Activated CD4-positive, CD25-positive, alpha-beta regulatory T cell treated with anti-CD3 and anti-CD28 coated beads, Interleukin-2, amount 50 U/mL, for 24 hours (primary cell): ENCODE measurements around the gene S100G.

ENCODE experiments used
- ATAC-seq, 2 donors: fragments of 150-1000 bp; cut with Tn5 transposase; one replicate each; pipeline ENCODE4 v1.10.0; 2021; ENCODE audit warnings: mild to moderate bottlenecking in 1 of 2, moderate library complexity in 1 of 2

S100G gene

DNA sequence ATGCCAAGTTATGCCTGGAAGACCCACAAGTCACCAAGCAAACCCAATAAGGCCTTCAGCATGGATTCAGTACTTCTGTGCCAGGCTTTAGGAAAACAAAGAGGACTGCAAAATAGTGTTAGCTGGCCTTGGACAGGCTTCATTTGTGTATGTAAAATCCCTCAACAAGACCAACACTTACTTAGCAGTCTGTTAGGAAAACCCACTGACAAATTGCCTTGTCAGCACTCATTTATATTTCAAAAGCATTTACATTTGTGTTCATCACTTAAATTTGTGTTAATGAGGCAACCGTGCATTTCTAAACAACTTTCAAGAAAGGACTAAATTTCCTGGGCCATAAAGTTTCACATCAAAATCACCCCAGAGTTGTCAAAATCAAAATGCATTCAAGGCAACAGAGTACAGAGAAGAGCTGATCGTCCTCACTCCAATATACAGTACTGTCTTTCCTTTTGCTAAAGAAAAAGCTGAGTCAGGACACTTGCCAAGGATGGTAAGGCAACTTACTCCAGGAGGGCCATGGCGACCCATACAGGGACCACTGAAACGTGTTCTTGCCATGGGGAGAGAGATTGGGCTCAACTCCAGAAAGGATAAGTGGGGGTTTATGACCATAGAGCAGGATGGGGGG is 1.6 kb downstream of the S100G start:
- no peak for ATAC-seq

GRCh38 chrX:16653424-16653823 is 3.5 kb downstream of the S100G start:
- no peak for ATAC-seq

DNA sequence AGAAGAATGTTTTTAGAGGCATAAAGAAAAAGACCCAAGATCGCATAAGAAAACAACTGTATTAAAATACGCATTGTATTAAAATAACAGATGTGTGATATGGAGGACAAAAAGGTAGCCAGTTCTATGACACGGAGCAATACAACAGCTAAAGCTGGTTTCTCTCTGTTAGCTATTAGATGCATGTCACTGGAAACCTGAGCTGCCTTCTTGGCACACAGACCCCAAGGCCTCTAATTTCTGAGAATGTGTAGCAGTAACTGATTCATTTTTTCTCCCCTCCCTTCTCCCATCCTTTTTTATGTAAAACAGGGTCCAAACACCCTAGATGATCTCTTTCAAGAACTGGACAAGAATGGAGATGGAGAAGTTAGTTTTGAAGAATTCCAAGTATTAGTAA is 4.1 kb downstream of the S100G start:
- ATAC-seq, result no peak

DNA sequence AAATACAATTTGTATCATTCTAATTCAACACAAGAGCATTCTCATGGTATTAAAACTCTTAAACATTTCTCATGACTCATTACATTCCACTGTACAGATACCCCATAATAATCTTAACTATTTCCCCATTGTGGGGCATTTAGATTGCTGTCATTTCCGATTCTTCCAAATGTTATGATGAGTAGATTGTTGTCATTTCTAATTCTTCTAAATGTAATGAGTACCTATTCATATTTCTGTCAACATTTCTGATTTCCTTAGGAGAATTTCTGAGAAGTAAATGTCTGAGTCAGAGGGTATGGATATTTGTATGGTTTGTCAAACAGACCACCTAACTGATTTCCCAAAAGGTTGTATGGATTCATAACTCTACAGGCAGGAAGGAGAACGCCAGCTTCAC is 8.3 kb downstream of the S100G start:
- ATAC-seq, result no peak

DNA sequence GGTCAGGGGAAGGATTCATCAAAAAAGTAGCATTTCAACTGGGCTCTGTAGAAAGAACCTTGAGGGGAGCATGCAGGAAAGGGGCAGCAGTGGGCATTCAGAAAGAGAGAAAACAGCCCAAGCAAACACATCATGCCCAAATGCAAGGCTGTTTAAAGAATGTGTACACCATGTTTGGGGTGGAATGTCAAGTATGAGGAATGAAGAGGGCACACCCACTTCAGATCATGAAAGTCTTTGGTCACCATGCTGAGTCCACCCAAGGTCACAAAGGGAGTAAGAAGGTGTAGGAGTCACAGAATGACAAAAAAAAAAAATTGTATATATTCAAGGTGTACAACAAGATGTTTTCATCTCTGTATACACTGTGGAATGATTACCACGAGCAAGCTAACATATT is 9.4 kb downstream of the S100G start:
- no peak for ATAC-seq

GRCh38 chrX:16661495-16661894 is 11.5 kb downstream of the S100G start:
- no peak for ATAC-seq

DNA sequence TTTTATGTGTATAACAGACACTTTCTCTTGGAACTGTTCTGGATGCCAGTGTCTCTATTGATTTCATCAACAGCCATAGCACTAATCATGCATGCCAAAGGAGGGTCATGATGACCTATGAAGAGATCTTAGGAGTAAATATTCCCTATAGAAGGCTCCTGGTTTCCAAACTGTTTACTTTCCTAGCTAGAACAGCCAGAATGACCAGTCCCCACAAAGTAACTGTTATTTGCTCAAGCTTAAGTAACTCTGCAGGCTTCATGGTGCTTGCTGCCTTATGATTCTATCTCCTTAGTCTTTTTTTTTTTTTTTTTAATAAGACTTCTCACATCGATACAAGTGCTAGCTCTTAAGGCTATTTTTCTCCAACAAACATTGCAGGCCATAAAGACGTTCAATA is 12.4 kb downstream of the S100G start:
- no peak for ATAC-seq

- no peak for ATAC-seq
Observed at GRCh38 chrX:16664074-16664473, 14.1 kb downstream of the S100G start.

- no peak for ATAC-seq
Observed at GRCh38 chrX:16664626-16665025, 14.7 kb downstream of the S100G start.

DNA sequence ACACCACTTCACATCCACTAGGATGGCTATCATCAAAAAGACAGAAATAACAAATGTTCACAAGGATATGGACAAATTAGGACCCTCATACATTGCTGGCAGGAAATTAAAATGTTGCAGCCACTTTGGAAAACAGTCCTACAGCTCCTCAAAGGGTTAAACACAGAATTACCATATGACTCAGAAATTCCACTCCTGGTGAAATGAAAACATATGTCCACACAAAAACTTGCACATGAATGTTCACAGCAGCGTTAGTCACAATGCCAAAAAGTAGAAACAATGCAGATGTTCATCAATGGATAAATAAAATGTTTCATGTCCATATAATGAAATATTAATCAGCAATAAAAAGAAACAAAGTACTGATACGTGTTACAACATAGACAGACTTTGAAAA is 15.1 kb downstream of the S100G start:
- ATAC-seq, result no peak

- no peak for ATAC-seq
Observed at GRCh38 chrX:16666541-16666940, 16.6 kb downstream of the S100G start.

DNA sequence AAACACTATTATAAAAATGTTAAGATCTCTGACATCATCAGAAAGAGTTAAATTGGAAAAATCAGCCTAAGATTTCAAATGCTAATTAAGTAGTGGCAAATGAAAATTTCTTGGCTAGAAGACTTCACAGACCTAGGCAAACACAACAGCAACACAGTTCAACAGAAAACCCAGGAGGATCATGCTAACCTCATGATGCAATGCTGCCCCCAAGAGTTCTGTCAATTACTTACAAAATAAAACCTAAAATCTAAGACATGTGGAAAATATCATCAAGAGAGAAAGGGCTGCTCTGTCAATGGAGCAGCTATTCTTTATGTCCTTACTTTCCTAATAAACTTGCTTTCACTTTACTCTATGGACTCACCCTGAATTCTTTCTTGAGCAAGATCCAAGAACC is 21.0 kb downstream of the S100G start:
- no peak for ATAC-seq

DNA sequence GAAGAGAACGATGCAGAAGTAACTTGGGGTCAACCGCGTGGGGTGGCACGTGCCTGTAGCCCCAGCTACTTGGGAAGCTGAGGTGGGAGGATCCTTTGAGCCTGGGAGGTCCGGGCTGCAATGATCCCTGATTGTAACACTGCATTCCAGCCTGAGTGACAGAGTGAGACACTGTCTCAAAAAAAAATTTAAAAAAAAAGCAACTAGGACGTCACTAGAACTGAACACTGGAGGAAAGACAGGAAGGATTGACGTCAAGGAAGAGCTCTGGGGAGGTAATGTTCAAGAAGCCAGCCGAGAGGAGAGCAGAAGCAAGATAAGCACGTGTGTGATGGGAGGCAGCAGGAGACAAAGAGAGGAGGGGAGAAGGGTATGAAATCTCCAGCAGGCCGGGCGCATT is 28.7 kb downstream of the S100G start:
- ATAC-seq, result no peak

GRCh38 chrX:16683007-16683664 is 33.2 kb downstream of the S100G start:
- ATAC-seq, result no peak

- ATAC-seq, result no peak
Observed at GRCh38 chrX:16687514-16687913, 37.6 kb downstream of the S100G start.

GRCh38 chrX:16695079-16695676 is 45.2 kb downstream of the S100G start:
- ATAC-seq, result peak in 1 of 2 donors; percentile 41

GRCh38 chrX:16696956-16697355 is 47.0 kb downstream of the S100G start:
- ATAC-seq, result no peak

GRCh38 chrX:16699389-16699788 is 49.4 kb downstream of the S100G start:
- ATAC-seq, result no peak

GRCh38 chrX:16700734-16701133 is 50.8 kb downstream of the S100G start:
- no peak for ATAC-seq

GRCh38 chrX:16702700-16703599 is 53.0 kb downstream of the S100G start:
- no peak for ATAC-seq
